Measurements from ENCODE around the gene MYO1A. TPM values are rescaled to one million over a fixed set of nuclear protein-coding genes. Genes with fewer than 3 reads are reported as not detected.
A peak's percentile ranks its signal among the peaks of the same experiment; 100 is the strongest.

MYO1A gene
- total RNA-seq, 1 donor: 0.09 TPM

- TF ChIP-seq, protein P1, sequence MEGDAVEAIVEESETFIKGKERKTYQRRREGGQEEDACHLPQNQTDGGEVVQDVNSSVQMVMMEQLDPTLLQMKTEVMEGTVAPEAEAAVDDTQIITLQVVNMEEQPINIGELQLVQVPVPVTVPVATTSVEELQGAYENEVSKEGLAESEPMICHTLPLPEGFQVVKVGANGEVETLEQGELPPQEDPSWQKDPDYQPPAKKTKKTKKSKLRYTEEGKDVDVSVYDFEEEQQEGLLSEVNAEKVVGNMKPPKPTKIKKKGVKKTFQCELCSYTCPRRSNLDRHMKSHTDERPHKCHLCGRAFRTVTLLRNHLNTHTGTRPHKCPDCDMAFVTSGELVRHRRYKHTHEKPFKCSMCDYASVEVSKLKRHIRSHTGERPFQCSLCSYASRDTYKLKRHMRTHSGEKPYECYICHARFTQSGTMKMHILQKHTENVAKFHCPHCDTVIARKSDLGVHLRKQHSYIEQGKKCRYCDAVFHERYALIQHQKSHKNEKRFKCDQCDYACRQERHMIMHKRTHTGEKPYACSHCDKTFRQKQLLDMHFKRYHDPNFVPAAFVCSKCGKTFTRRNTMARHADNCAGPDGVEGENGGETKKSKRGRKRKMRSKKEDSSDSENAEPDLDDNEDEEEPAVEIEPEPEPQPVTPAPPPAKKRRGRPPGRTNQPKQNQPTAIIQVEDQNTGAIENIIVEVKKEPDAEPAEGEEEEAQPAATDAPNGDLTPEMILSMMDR (IDR thresholded peaks at IDR 0.05; ENCODE audit: insufficient read depth, low read length): no peak
- H3K4me3 ChIP-seq (ENCODE audit: low read depth, low read length): no peak overlapping the region
- no peak for DNase-seq (ENCODE audit: low read depth)
Observed at GRCh38 chr12:57095440-57095839, 45.5 kb upstream of the MYO1A start.

DNA sequence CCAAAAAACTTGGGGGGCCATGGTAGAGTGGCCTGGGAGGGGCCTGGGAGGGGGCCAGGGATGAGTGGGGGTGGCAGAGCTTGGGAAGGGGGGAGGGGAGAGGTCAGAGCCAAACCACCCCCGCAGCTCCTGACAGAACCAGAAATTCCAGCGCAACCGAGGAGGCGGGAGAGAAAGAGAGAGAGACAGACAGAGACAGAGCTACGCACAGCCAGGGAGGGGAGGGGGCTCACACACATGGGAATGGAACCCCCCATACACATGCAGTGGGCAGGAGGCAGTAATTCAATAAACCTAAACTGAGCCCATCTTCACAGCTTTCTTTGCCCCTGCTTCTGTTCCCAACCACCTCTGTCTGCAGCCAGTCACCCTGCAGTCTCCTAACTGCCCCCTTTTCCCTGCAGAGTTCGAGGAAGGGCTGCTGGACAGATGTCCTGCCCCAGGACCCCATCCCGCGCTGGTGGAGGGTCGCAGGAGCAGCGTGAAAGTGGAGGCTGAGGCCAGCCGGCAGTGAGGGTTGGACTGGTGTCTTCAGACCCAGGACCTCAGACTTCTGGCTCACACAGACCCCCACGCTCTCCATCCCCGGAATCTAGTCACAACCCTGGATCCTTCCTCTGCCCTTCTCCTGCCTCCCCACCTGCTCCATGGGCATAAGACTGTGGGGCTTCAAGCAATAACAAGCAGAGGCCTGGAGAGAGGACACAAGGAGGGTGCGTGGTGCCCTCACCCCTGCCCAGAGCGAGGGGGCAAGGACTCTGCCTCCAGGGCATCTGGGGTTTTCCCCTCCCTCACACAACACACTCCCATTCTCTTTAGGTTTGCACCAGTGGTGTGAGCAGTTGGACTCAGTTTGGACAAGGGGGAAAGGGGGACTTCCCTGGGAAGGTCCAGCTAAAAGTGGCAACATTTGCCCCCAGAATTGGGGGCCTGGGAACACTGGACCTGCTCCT lies 44.6 kb upstream of the MYO1A start:
- no peak for DNase-seq (ENCODE audit: low read depth)
- TF ChIP-seq, protein P1 (IDR thresholded peaks at IDR 0.05; ENCODE audit: insufficient read depth, low read length): no peak
- H3K4me3 ChIP-seq (ENCODE audit: low read depth, low read length): no peak overlapping the region

- H3K4me3 ChIP-seq (ENCODE audit: low read depth, low read length): peak overlapping the region; percentile 14
- TF ChIP-seq, protein P1 (IDR thresholded peaks at IDR 0.05; ENCODE audit: insufficient read depth, low read length): peak; percentile 64
- peak; percentile 85 for DNase-seq (ENCODE audit: low read depth)
Observed at GRCh38 chr12:57093415-57094207, 43.7 kb upstream of the MYO1A start.

DNA sequence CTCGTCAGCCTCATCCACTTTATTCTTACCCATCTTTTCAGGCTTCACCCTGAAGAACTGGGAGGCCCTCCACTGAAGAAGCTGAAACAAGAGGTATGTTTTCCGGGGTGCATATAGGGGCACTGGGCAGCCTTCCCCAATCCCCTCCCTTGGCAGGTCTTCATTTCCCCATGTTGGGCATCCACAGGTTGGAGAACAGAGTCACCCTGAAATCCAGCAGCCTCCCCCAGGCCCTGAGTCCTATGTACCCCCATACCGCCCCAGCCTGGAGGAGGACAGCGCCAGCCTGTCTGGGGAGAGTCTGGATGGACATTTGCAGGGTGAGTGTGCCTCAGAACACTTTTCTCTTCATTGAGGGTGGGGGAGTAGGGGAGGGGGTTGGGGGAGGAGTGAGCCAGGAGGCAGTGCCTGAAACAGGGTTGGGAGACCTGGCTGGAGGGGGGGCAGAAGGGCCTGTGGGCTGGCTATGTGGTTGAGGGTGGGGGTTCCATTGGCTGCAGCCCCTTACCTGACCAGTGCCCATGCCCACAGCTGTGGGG lies 43.0 kb upstream of the MYO1A start:
- TF ChIP-seq, protein P1 (IDR thresholded peaks at IDR 0.05; ENCODE audit: insufficient read depth, low read length): no peak
- peak overlapping the region; percentile 39 for H3K4me3 ChIP-seq (ENCODE audit: low read depth, low read length)
- DNase-seq (ENCODE audit: low read depth): no peak

- TF ChIP-seq, protein P1 (IDR thresholded peaks at IDR 0.05; ENCODE audit: insufficient read depth, low read length): no peak
- H3K4me3 ChIP-seq (ENCODE audit: low read depth, low read length): peak overlapping the region; percentile 39
- DNase-seq (ENCODE audit: low read depth): no peak
Observed at GRCh38 chr12:57092529-57092862, 42.6 kb upstream of the MYO1A start.

GRCh38 chr12:57091638-57092528 lies 42.0 kb upstream of the MYO1A start:
- no peak for DNase-seq (ENCODE audit: low read depth)
- peak overlapping the region; percentile 95 for H3K4me3 ChIP-seq (ENCODE audit: low read depth, low read length)

More at GRCh38 chr12:57091638-57092528, 42.0 kb upstream of the MYO1A start:
- TF ChIP-seq, protein P1 (IDR thresholded peaks at IDR 0.05; ENCODE audit: insufficient read depth, low read length): no peak

Measured in fibroblast of the aortic adventitia (primary cell).